ENCODE data around the gene LAMB1.
A peak's percentile ranks its signal among the peaks of the same experiment; 100 is the strongest.

The LAMB1 gene

DNA sequence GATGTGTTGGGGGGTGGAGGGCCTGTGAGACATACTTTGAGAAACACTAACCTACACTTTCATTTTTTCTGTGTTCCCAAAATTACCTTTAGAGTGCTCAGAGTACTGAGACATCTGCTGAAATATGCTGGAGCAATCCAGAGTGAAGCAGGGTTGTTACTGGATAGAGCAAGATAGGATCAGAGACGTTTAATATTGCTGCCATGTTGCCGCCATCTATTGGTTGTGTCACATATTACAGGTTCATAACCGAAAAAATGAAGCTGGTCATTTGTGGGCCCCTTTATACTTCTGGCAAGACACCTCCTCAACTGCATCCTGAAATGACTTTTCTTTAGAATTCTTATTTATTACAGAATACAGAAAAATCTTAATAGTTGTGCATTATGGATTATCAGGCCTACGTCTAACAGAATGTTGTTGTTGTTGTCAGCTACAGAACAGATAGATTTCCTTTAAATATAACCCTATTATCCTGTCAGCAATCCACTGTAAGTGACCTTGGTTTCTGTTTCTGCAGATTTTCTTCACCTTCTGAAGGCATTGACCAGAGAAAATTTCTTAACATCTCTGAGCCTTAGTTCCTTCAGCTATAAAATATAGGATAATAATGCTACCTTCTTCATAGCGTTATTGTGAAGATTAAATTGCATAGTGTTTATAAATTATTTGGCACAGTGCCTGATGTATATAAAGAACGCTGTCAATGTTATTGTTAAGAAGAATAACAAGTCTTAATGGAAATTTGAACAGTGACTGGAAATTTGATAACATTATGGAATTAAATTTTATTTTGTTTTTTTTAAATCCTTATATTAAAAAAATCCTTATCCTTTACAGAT lies 128.1 kb downstream of the LAMB1 start:
- DNase-seq (ENCODE audit: low read depth) = peak; percentile 59
- TF ChIP-seq, protein P1, sequence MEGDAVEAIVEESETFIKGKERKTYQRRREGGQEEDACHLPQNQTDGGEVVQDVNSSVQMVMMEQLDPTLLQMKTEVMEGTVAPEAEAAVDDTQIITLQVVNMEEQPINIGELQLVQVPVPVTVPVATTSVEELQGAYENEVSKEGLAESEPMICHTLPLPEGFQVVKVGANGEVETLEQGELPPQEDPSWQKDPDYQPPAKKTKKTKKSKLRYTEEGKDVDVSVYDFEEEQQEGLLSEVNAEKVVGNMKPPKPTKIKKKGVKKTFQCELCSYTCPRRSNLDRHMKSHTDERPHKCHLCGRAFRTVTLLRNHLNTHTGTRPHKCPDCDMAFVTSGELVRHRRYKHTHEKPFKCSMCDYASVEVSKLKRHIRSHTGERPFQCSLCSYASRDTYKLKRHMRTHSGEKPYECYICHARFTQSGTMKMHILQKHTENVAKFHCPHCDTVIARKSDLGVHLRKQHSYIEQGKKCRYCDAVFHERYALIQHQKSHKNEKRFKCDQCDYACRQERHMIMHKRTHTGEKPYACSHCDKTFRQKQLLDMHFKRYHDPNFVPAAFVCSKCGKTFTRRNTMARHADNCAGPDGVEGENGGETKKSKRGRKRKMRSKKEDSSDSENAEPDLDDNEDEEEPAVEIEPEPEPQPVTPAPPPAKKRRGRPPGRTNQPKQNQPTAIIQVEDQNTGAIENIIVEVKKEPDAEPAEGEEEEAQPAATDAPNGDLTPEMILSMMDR (IDR thresholded peaks at IDR 0.05; ENCODE audit: insufficient read depth, low read depth, low read length, missing control alignments) = peak; percentile 64
- H3K4me3 ChIP-seq (ENCODE audit: low read depth, low read length) = no peak overlapping the region

DNA sequence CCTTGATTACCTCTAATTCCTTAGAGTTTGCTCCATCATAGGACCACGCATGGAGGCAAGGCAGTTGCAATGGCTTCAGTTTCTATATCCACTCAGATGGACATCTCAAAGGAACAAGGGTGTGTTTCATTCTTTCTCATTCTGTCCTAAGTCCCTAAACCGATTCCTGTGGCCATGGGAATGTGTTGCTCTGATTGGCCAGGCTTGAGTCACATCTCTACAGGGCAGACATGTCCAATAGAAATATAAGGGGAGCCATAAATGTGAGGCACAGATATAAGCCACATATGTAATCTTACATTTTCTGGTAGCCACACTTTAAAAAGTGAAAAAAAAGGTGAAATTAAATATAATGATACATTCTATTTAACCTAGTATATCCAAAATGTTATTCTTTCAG lies 128.8 kb downstream of the LAMB1 start:
- no peak for DNase-seq (ENCODE audit: low read depth)
- TF ChIP-seq, protein P1 (IDR thresholded peaks at IDR 0.05; ENCODE audit: insufficient read depth, low read depth, low read length, missing control alignments) = no peak
- H3K4me3 ChIP-seq (ENCODE audit: low read depth, low read length) = no peak overlapping the region

Measured in GM12865 (cell line).